CD4-positive, alpha-beta T cell treated with Interleukin-4 for 1 hour (primary cell): ENCODE measurements around the gene AFAP1L2.

Source experiments
- DNase-seq, 2 donors: peaks; one replicate each; pipeline ENCODE4 v3.0.0-alpha.2; 2020 to 2022

Gene AFAP1L2

GRCh38 chr10:114260366-114260765 lies 143.9 kb downstream of the AFAP1L2 start:
- DNase-seq, result no peak

- no peak for DNase-seq
These were observed 144.5 kb downstream of the AFAP1L2 start for GRCh38 chr10:114259824-114260223.

GRCh38 chr10:114258274-114258840 lies 145.9 kb downstream of the AFAP1L2 start:
- DNase-seq, result no peak

GRCh38 chr10:114257498-114257897 lies 146.8 kb downstream of the AFAP1L2 start:
- DNase-seq, result no peak

- DNase-seq, result no peak
These were observed 147.5 kb downstream of the AFAP1L2 start for GRCh38 chr10:114256822-114257221.

- DNase-seq, result no peak
These were observed 148.1 kb downstream of the AFAP1L2 start for GRCh38 chr10:114256008-114256765.

GRCh38 chr10:114255227-114255626 lies 149.1 kb downstream of the AFAP1L2 start:
- DNase-seq, result no peak

- DNase-seq, result no peak
These were observed 151.4 kb downstream of the AFAP1L2 start for GRCh38 chr10:114252883-114253282.

GRCh38 chr10:114252092-114252491 lies 152.2 kb downstream of the AFAP1L2 start:
- no peak for DNase-seq

- DNase-seq, result no peak
These were observed 153.6 kb downstream of the AFAP1L2 start for GRCh38 chr10:114250716-114251115.

- DNase-seq, result no peak
These were observed 154.1 kb downstream of the AFAP1L2 start for GRCh38 chr10:114250236-114250635.

GRCh38 chr10:114246679-114247305 lies 157.5 kb downstream of the AFAP1L2 start:
- no peak for DNase-seq

GRCh38 chr10:114245121-114245791 lies 159.0 kb downstream of the AFAP1L2 start:
- no peak for DNase-seq
